Pancreas (tissue), 10 donors: ENCODE data around the gene LRRC10B. TPM values are rescaled to one million over a fixed set of nuclear protein-coding genes. Genes with fewer than 3 reads are reported as not detected.

Experiments used
- ATAC-seq, 4 donors: fragments of 200-7000 bp; cut with Tn5 transposase; one replicate each; pipeline versions ENCODE4 v1.8.0 to v1.9.1; 2020; ENCODE audit warnings: mild to moderate bottlenecking in 4 of 4, moderate library complexity in 4 of 4
- DNase-seq, 6 donors: peaks; one replicate each; pipeline ENCODE4 v3.0.0-alpha.2; 2020
- FAIRE-seq: peaks from 2 replicates; lab custom pipeline; 2012; peaks lifted over from hg19 to GRCh38; lab: Jason Lieb, UNC
- H3K27ac ChIP-seq, 4 donors: fragments of 200-600 bp; sonication (generic); 1 replicate in 3 of 4; 2 replicates in 1 of 4; pipeline versions ENCODE4 v1.5.0 to v1.8.0; 2020
- H3K27me3 ChIP-seq, 4 donors: fragments of 200-600 bp; one replicate each; pipeline ENCODE4 v1.8.0; 2021
- H3K36me3 ChIP-seq, 3 donors: fragments of 200-600 bp; sonication (generic) in 1 of 3; one replicate each; pipeline versions ENCODE4 v1.5.0 to v1.8.0; 2020 to 2021
- H3K4me1 ChIP-seq, 3 donors: fragments of 200-600 bp; one replicate each; pipeline ENCODE4 v1.8.0; 2021
- H3K4me3 ChIP-seq, 4 donors: fragments of 200-600 bp; sonication (generic) in 2 of 4; one replicate each; pipeline versions ENCODE4 v1.5.0 to v1.8.0; 2020 to 2021
- H3K9me3 ChIP-seq, 4 donors: fragments of 200-600 bp; one replicate each; pipeline ENCODE4 v1.8.0; 2021
- CTCF ChIP-seq, 4 donors: fragments of 200-600 bp; sonication (generic) in 3 of 4; IDR thresholded peaks; one replicate each; pipeline versions ENCODE4 v1.5.0 to v1.8.0; 2021; ENCODE audit warnings: antibody characterized with exemption in 4 of 4
- WGBS, 2 donors: extraction: QIAGEN DNeasy Blood & Tissue Kit; methylation state at CpG; one replicate each; pipeline ENCODE4 v1.1.7; 2013; 5-methylcytosine and 5-hydroxymethylcytosine counted together
- intact Hi-C, 3 donors: fragments of 100-400 bp; cut with DNase I; formaldehyde crosslinking; loops; one replicate each; pipeline versions ENCODE4 v1.11.1 to v1.14.2; 2022
- polyA plus RNA-seq, 2 donors: library from polyadenylated mRNA; stranded (reverse); fragments of 200-250 nt; gene quantifications; one replicate each; pipeline ENCODE4 v1.2.3, GENCODE V29; 2013
- total RNA-seq, 6 donors: library from RNA; stranded (reverse); fragmentation: NEBNext Ultra II Directional in 4 of 6; extraction: Animal tissue kit (Norgen Biotek cat#: 25700) in 4 of 6; gene quantifications; one replicate each; pipeline versions ENCODE4 v1.2.1 to v1.2.4, GENCODE V29; 2021 to 2023
- donor health status: healthy with polysubstance abuse.
- donor health status: DM: no; HTN: no; CAD: no; lungs with moderate emphysema.
- donor health status: DM: no; HTN: no; CAD: no.
- donor health status: control.
- donor health status: control.
- donor health status: Bipolar disorder and iron deficiency.
- donor health status: DM: yes; HTN: yes; CAD: no.
- donor health status: DM: no; HTN: no; CAD: no.
- donor health status: DM: no; HTN: no; CAD: no.
- donor health status: DM: yes; HTN: yes; CAD: no.

Gene LRRC10B
- total and polyA plus RNA-seq, 8 donors: 0.28 to 10.2 (median 1.2) TPM

GRCh38 chr11:61533401-61533800 is 24.9 kb downstream of the LRRC10B start:
- WGBS, 2 donors: 55 to 68% methylated on average over 8 of the region's 8 CpGs
- no peaks in the 10 kb centered on the region for H3K9me3 ChIP-seq
- no peaks in the 10 kb centered on the region for H3K36me3 ChIP-seq
- no peaks in the 10 kb centered on the region for H3K27me3 ChIP-seq
- no peak overlapping the region for H3K4me3 ChIP-seq
- DNase-seq: no peak
- TF ChIP-seq CTCF (IDR thresholded peaks at IDR 0.05): no peak
- intact Hi-C loops: no loop called here
- ATAC-seq: peak in 3 of 4 donors; percentile 24 to 71 (median 64)
- FAIRE-seq: no peak
- H3K4me1 ChIP-seq: no peaks in the 10 kb centered on the region
- peak overlapping the region in 1 of 4 donors; percentile 6 for H3K27ac ChIP-seq

GRCh38 chr11:61534025-61534932 is 25.7 kb downstream of the LRRC10B start:
- ATAC-seq: peak in 1 of 4 donors; percentile 15
- intact Hi-C loops: no loop called here
- H3K4me1 ChIP-seq: no peaks in the 10 kb centered on the region
- FAIRE-seq: no peak
- H3K27ac ChIP-seq: no peak overlapping the region
- no peaks in the 10 kb centered on the region for H3K36me3 ChIP-seq
- H3K27me3 ChIP-seq: no peaks in the 10 kb centered on the region
- no peaks in the 10 kb centered on the region for H3K9me3 ChIP-seq
- DNase-seq: no peak
- TF ChIP-seq CTCF (IDR thresholded peaks at IDR 0.05): no peak
- 70 to 75% methylated on average over 36 of the region's 36 CpGs for WGBS, 2 donors
- no peak overlapping the region for H3K4me3 ChIP-seq

- 64 to 76% methylated on average over 29 to 32 of the region's 32 CpGs for WGBS, 2 donors
- no peak for TF ChIP-seq CTCF (IDR thresholded peaks at IDR 0.05)
- no peaks in the 10 kb centered on the region for H3K4me1 ChIP-seq
- FAIRE-seq (no peak), ATAC-seq (no peak), DNase-seq (peak in 1 of 6 donors; percentile 52)
- H3K9me3 ChIP-seq: no peaks in the 10 kb centered on the region
- H3K27ac ChIP-seq: no peak overlapping the region
- H3K36me3 ChIP-seq: no peaks in the 10 kb centered on the region
- intact Hi-C loops: no loop called here
- no peaks in the 10 kb centered on the region for H3K27me3 ChIP-seq
- H3K4me3 ChIP-seq: no peak overlapping the region
Measured at GRCh38 chr11:61534933-61535839, 26.6 kb downstream of the LRRC10B start.

- Histone ChIP-seq H3K36me3 (no peaks in the 10 kb centered on the region), H3K4me3 (no peak overlapping the region), H3K9me3 (no peaks in the 10 kb centered on the region), H3K27ac (no peak overlapping the region), H3K4me1 (no peaks in the 10 kb centered on the region), H3K27me3 (no peaks in the 10 kb centered on the region)
- WGBS, 2 donors: 77 to 83% methylated on average over 17 of the region's 17 CpGs
- no peak for TF ChIP-seq CTCF (IDR thresholded peaks at IDR 0.05)
- no peak for ATAC-seq
- intact Hi-C loops: no loop called here
- FAIRE-seq: no peak
- DNase-seq: peak in 1 of 6 donors; percentile 43
Measured at GRCh38 chr11:61535998-61536675, 27.6 kb downstream of the LRRC10B start.
